HepG2 (cell line): ENCODE measurements around the gene LDLRAD4. TPM values are rescaled to one million over a fixed set of nuclear protein-coding genes. Genes with fewer than 3 reads are reported as not detected.

Experiments used
- ETS1 ChIP-seq: sonication (generic); formaldehyde crosslinking; IDR thresholded peaks from 2 replicates; pipeline ENCODE4 v1.4.0; 2020; ENCODE audit warnings: missing genetic modification reagents
- FOXK1 ChIP-seq: sonication (generic); formaldehyde crosslinking; IDR thresholded peaks from 2 replicates; pipeline ENCODE4 v1.4.0; 2020; ENCODE audit warnings: low read depth, missing genetic modification reagents, borderline replicate concordance
- GPBP1L1 ChIP-seq: sonication (generic); formaldehyde crosslinking; IDR thresholded peaks from 2 replicates; pipeline ENCODE4 v1.5.0; 2020; ENCODE audit warnings: mild to moderate bottlenecking, missing genetic modification reagents
- JUNB ChIP-seq: sonication (generic); formaldehyde crosslinking; IDR thresholded peaks from 2 replicates; pipeline ENCODE4 v1.8.0; 2022; ENCODE audit warnings: missing genetic modification reagents, mild to moderate bottlenecking, borderline replicate concordance
- MAFF ChIP-seq: IDR thresholded peaks from 2 replicates; pipeline ENCODE4 v1.6.1; 2011; ENCODE audit warnings: low read depth, low read length, improper control_type of control experiment
- NFE2L1 ChIP-seq: sonication (generic); formaldehyde crosslinking; IDR thresholded peaks from 2 replicates; pipeline ENCODE4 v1.4.0; 2020; ENCODE audit warnings: missing genetic modification reagents, mild to moderate bottlenecking, borderline replicate concordance
- NFIC ChIP-seq: IDR thresholded peaks from 2 replicates; pipeline ENCODE4 v1.6.1; 2012; ENCODE audit warnings: mild to moderate bottlenecking, low read length, inconsistent platforms
- PBX2 ChIP-seq: IDR thresholded peaks from 2 replicates; pipeline ENCODE4 v1.6.1; 2016; ENCODE audit warnings: control low read depth
- RORA ChIP-seq: sonication (generic); formaldehyde crosslinking; IDR thresholded peaks from 2 replicates; pipeline ENCODE4 v1.5.0; 2020; ENCODE audit warnings: mild to moderate bottlenecking, missing genetic modification reagents, moderate library complexity
- SALL1 ChIP-seq: sonication (generic); formaldehyde crosslinking; IDR thresholded peaks from 2 replicates; pipeline ENCODE4 v1.8.0; 2022; ENCODE audit warnings: mild to moderate bottlenecking, missing genetic modification reagents
- TOE1 ChIP-seq: sonication (generic); formaldehyde crosslinking; IDR thresholded peaks from 2 replicates; pipeline ENCODE4 v1.4.0; 2020; ENCODE audit warnings: mild to moderate bottlenecking, missing genetic modification reagents
- ZBED4 ChIP-seq: sonication (generic); formaldehyde crosslinking; IDR thresholded peaks from 2 replicates; pipeline ENCODE4 v1.4.0; 2020; ENCODE audit warnings: missing genetic modification reagents, borderline replicate concordance
- ZBTB1 ChIP-seq: sonication (generic); formaldehyde crosslinking; IDR thresholded peaks from 2 replicates; pipeline ENCODE4 v1.4.0; 2020; ENCODE audit warnings: missing genetic modification reagents, borderline replicate concordance
- ZBTB44 ChIP-seq: sonication (generic); formaldehyde crosslinking; IDR thresholded peaks from 2 replicates; pipeline ENCODE4 v1.4.0; 2020; ENCODE audit warnings: missing genetic modification reagents
- ZFP36L2 ChIP-seq: sonication (generic); formaldehyde crosslinking; IDR thresholded peaks from 2 replicates; pipeline ENCODE4 v1.4.0; 2020; ENCODE audit warnings: missing genetic modification reagents
- ZNF205 ChIP-seq: IDR thresholded peaks from 2 replicates; pipeline ENCODE4 v1.6.1; 2018; ENCODE audit warnings: missing biosample characterization, missing genetic modification reagents
- ZNF207 ChIP-seq: fragments of 450-650 bp; IDR thresholded peaks from 2 replicates; pipeline ENCODE4 v1.6.1; 2016; ENCODE audit warnings: antibody characterized with exemption, borderline replicate concordance
- ZNF234 ChIP-seq: sonication (generic); formaldehyde crosslinking; conservative IDR thresholded peaks from 2 replicates; pipeline ENCODE4 v1.5.1; 2020; ENCODE audit warnings: mild to moderate bottlenecking, missing genetic modification reagents
- ZNF33A ChIP-seq: sonication (generic); formaldehyde crosslinking; IDR thresholded peaks from 2 replicates; pipeline ENCODE4 v1.5.1; 2020; ENCODE audit warnings: missing genetic modification reagents, mild to moderate bottlenecking, moderate library complexity, borderline replicate concordance
- ZNF34 ChIP-seq: sonication (generic); formaldehyde crosslinking; IDR thresholded peaks from 2 replicates; pipeline ENCODE4 v1.4.0; 2020; ENCODE audit warnings: mild to moderate bottlenecking, missing genetic modification reagents, borderline replicate concordance
- ZNF552 ChIP-seq: sonication (generic); formaldehyde crosslinking; IDR thresholded peaks from 2 replicates; pipeline ENCODE4 v1.9.0; 2022; ENCODE audit warnings: missing genetic modification reagents, mild to moderate bottlenecking, borderline replicate concordance
- ZNF629 ChIP-seq: sonication (generic); formaldehyde crosslinking; conservative IDR thresholded peaks from 2 replicates; pipeline ENCODE4 v1.5.0; 2020; ENCODE audit warnings: missing genetic modification reagents
- ZNF816 ChIP-seq: sonication (generic); formaldehyde crosslinking; IDR thresholded peaks from 2 replicates; pipeline ENCODE4 v1.8.0; 2022; ENCODE audit warnings: missing genetic modification reagents, mild to moderate bottlenecking, borderline replicate concordance
- polyA plus RNA-seq, 8 experiments: library from polyadenylated mRNA; depleted of rRNA in 3 of 8; stranded (reverse) in 7 of 8; unstranded in 1 of 8; fragments of >200 nt; fragmentation: Illumina TruSeq in 4 of 8; extraction: Trizol in 4 of 8; gene quantifications; 2 replicates each; pipeline versions ENCODE4 v1.2.1 to v1.2.3, GENCODE V29; 2011 to 2016; ENCODE audit warnings: low read depth in 4 of 8, missing spikeins in 1 of 8, mixed read lengths in 1 of 8; ENCODE audit not compliant: insufficient read depth in 1 of 8
- total RNA-seq, 5 experiments: library from RNA; depleted of rRNA; stranded (reverse); fragments of >200 nt; fragmentation: Illumina TruSeq; extraction: Trizol; gene quantifications; 2 replicates each; pipeline ENCODE4 v1.2.3, GENCODE V29; 2016; ENCODE audit warnings: low read depth in 1 of 5

The LDLRAD4 gene
- total and polyA plus RNA-seq, 2 of the 13 experiments (the other 11 are each of a cell fraction or from before 2014, with no cell fraction given) = 13.6 to 20.9 TPM

- TF ChIP-seq GPBP1L1 (CRISPR knock-in tag) = no peak
- no peak for TF ChIP-seq ZNF816 (CRISPR knock-in tag)
- no peak for TF ChIP-seq ZBTB44
- peak; percentile 7; the same call in 1 of the 2 replicates for TF ChIP-seq MAFF
- TF ChIP-seq ZNF34 (CRISPR knock-in tag) = no peak
- TF ChIP-seq NFE2L1 = no peak
- no peak for TF ChIP-seq TOE1 (CRISPR knock-in tag)
- no peak for TF ChIP-seq ZBED4 (CRISPR knock-in tag)
- no peak for TF ChIP-seq FOXK1 (CRISPR knock-in tag)
- no peak for TF ChIP-seq ZNF234 (CRISPR knock-in tag)
- no peak for TF ChIP-seq ZFP36L2 (CRISPR knock-in tag)
- no peak for TF ChIP-seq PBX2
- no peak for TF ChIP-seq ZNF33A
- TF ChIP-seq NFIC = no peak
- no peak for TF ChIP-seq ZNF205 (CRISPR knock-in tag)
- no peak for TF ChIP-seq RORA (CRISPR knock-in tag)
- TF ChIP-seq ZNF629 (CRISPR knock-in tag) = no peak
- TF ChIP-seq ZNF207 = no peak
- no peak for TF ChIP-seq JUNB (CRISPR knock-in tag)
- no peak for TF ChIP-seq ZNF552 (CRISPR knock-in tag)
- no peak for TF ChIP-seq ETS1 (CRISPR knock-in tag)
- peak; percentile 38; the same call in 1 of the 2 replicates for TF ChIP-seq SALL1 (CRISPR knock-in tag)
- TF ChIP-seq ZBTB1 = no peak
These were observed 2.4 kb upstream of the LDLRAD4 start (continued) for GRCh38 chr18:13216092-13216582.
